DMS79 (cell line): Measurements from ENCODE around the gene C10orf71.

Experiments
- DNase-seq: peaks from one replicate; lab custom pipeline; 2025; lab: John Stamatoyannopoulos, UW

C10orf71 gene

GRCh38 chr10:49333192-49333591, 34.2 kb downstream of the C10orf71 start:
- DNase-seq = no peak

- no peak for DNase-seq
These were observed 36.0 kb downstream of the C10orf71 start for GRCh38 chr10:49334964-49335363.

GRCh38 chr10:49335364-49335972, 36.5 kb downstream of the C10orf71 start:
- DNase-seq = no peak

GRCh38 chr10:49338604-49339003, 39.6 kb downstream of the C10orf71 start:
- DNase-seq = no peak

GRCh38 chr10:49344840-49345239, 45.9 kb downstream of the C10orf71 start:
- DNase-seq = no peak

GRCh38 chr10:49347342-49347741, 48.4 kb downstream of the C10orf71 start:
- no peak for DNase-seq

- no peak for DNase-seq
These were observed 48.9 kb downstream of the C10orf71 start for GRCh38 chr10:49347827-49348226.

- DNase-seq = no peak
These were observed 49.6 kb downstream of the C10orf71 start for GRCh38 chr10:49348593-49348992.

GRCh38 chr10:49349390-49349789, 50.4 kb downstream of the C10orf71 start:
- DNase-seq = no peak

GRCh38 chr10:49350138-49350537, 51.2 kb downstream of the C10orf71 start:
- DNase-seq = no peak

GRCh38 chr10:49350846-49351532, 52.0 kb downstream of the C10orf71 start:
- DNase-seq = no peak

- DNase-seq = no peak
These were observed 52.7 kb downstream of the C10orf71 start for GRCh38 chr10:49351669-49352068.

GRCh38 chr10:49352323-49352722, 53.4 kb downstream of the C10orf71 start:
- DNase-seq = no peak

- no peak for DNase-seq
These were observed 54.3 kb downstream of the C10orf71 start for GRCh38 chr10:49353026-49353894.

- DNase-seq = no peak
These were observed 55.1 kb downstream of the C10orf71 start for GRCh38 chr10:49353895-49354566.

GRCh38 chr10:49354593-49354992, 55.6 kb downstream of the C10orf71 start:
- no peak for DNase-seq

GRCh38 chr10:49355221-49355620, 56.3 kb downstream of the C10orf71 start:
- no peak for DNase-seq

GRCh38 chr10:49356181-49356580, 57.2 kb downstream of the C10orf71 start:
- no peak for DNase-seq

GRCh38 chr10:49356944-49357343, 58.0 kb downstream of the C10orf71 start:
- DNase-seq = no peak

GRCh38 chr10:49357910-49358309, 58.9 kb downstream of the C10orf71 start:
- DNase-seq = no peak

GRCh38 chr10:49359349-49360270, 60.6 kb downstream of the C10orf71 start:
- DNase-seq = peak; percentile 51
